HFF-Myc (cell line): ENCODE measurements around the gene RSRC1.
A peak's percentile ranks its signal among the peaks of the same experiment; 100 is the strongest.
"Not testable (repeated sequence)": the region's sequence is repeated elsewhere in the genome, so short reads cannot be mapped to it uniquely, and the experiment has no call there.

Experiments
- DNase-seq: peaks from one replicate; pipeline ENCODE4 v3.0.0-alpha.2; 2011; ENCODE audit warnings: low read depth; ENCODE audit errors: extremely low read depth
- H3K4me3 ChIP-seq: replicated peaks from 2 replicates; pipeline ENCODE4 v1.5.1; 2011; ENCODE audit warnings: low read depth, mild to moderate bottlenecking, control low read depth, low read length
- TF ChIP-seq, protein P1 (sequence below): IDR thresholded peaks from 2 replicates; pipeline ENCODE4 v1.5.1; 2012; ENCODE audit warnings: mild to moderate bottlenecking, low read depth, low read length, control low read depth; ENCODE audit errors: missing control alignments

RSRC1 gene

GRCh38 chr3:158109804-158110657 lies at the start of gene RSRC1:
Gene RSRC1, plus strand, starts transcription at chr3:158110089. Its CDS starts 12,016 bp downstream, at chr3:158122105.
- DNase-seq: no peak
- peak within 1 kb of the TSS; percentile 66 for H3K4me3 ChIP-seq
- TF ChIP-seq, protein P1, sequence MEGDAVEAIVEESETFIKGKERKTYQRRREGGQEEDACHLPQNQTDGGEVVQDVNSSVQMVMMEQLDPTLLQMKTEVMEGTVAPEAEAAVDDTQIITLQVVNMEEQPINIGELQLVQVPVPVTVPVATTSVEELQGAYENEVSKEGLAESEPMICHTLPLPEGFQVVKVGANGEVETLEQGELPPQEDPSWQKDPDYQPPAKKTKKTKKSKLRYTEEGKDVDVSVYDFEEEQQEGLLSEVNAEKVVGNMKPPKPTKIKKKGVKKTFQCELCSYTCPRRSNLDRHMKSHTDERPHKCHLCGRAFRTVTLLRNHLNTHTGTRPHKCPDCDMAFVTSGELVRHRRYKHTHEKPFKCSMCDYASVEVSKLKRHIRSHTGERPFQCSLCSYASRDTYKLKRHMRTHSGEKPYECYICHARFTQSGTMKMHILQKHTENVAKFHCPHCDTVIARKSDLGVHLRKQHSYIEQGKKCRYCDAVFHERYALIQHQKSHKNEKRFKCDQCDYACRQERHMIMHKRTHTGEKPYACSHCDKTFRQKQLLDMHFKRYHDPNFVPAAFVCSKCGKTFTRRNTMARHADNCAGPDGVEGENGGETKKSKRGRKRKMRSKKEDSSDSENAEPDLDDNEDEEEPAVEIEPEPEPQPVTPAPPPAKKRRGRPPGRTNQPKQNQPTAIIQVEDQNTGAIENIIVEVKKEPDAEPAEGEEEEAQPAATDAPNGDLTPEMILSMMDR: no peak

- not testable (repeated sequence) for DNase-seq, H3K4me3 ChIP-seq
Observed at GRCh38 chr3:158065574-158065973, 44.3 kb upstream of the RSRC1 start.

DNA sequence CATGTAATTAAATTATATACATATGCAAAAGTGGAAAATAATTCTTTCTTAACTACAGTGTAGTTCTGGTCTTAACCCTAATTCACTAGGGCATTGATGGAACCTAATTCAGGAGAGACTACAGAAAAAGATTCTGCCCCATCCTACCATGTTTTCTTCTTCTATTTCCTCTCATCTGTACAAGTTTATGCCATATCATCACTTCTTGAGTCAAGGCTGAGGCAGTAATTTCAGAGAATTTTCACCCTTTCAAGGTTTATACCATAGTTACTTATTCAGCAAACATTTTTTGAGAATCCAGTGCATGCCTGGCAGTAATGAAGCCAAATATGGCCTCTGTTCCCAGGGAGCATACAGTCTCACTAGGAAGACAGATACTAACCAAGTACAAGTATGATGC lies 37.1 kb upstream of the RSRC1 start:
- TF ChIP-seq, protein P1: no peak
- no peak for DNase-seq
- H3K4me3 ChIP-seq: no peak overlapping the region

DNA sequence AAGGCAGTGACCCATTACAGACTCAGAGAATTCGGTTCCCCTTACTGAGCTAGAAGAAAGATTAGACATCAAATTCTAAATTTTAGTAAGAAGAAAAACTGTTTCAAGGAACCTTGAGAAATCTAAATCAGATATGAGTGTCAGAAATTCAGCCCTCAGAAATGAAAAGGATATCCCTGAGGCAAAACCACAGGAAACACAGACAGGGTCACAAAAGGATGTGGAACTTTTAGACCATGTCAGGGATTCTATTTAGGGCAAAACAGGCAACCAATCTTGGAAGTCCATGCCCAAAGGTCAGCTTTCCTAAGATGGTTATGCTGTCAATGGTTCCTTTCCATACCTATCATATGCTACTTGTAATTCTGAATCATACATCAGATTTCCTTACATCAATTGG lies 35.3 kb upstream of the RSRC1 start:
- TF ChIP-seq, protein P1: no peak
- DNase-seq: no peak
- H3K4me3 ChIP-seq: no peak overlapping the region

DNA sequence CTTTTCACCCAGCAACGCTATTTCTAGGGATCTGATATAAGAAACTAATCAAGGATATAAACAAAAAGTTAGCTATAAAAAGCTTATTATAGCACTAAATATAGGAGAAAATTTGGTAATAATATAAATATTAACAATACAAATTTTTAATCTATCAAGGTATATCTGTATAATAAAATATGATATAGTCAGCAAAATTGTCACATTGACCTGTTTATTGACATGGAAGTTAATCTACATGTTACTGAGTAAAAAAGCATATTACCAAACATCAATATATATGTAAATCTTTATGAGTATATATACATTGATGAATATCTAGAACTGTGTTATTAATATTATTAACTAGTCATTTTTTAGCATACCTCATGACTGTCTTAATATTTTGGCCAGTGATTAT lies 30.3 kb upstream of the RSRC1 start:
- TF ChIP-seq, protein P1: no peak
- DNase-seq: no peak

GRCh38 chr3:158084651-158085050 lies 25.2 kb upstream of the RSRC1 start:
- DNase-seq: no peak
- TF ChIP-seq, protein P1: no peak
- H3K4me3 ChIP-seq: no peak overlapping the region

More for the DNA sequence above, 30.3 kb upstream of the RSRC1 start:
- H3K4me3 ChIP-seq: no peak overlapping the region

DNA sequence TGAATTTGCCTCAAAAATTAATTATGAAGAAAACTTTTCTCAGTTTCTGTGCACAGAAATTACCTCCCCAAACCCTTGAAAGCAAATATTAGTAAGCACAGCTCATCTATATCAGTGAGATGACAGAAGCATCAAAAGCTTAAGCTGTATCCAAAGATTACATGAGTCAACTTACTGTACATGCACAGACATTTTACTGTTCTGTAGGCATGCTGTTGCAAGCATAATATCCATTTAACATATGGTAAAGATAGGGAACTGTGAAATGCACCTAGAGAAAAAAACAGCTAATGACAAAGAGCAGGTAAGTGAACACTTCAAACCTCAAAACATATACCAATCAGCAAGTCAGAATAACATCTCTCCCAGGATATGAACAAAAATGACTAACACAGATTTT lies 24.5 kb upstream of the RSRC1 start:
- TF ChIP-seq, protein P1: no peak
- DNase-seq: no peak
- H3K4me3 ChIP-seq: no peak overlapping the region
